ENCODE measurements around the gene GNAO1. TPM values are rescaled to one million over a fixed set of nuclear protein-coding genes. Genes with fewer than 3 reads are reported as not detected.

GNAO1 gene
- total RNA-seq, 1 donor from 2014 or later, result 14.6 TPM

DNA sequence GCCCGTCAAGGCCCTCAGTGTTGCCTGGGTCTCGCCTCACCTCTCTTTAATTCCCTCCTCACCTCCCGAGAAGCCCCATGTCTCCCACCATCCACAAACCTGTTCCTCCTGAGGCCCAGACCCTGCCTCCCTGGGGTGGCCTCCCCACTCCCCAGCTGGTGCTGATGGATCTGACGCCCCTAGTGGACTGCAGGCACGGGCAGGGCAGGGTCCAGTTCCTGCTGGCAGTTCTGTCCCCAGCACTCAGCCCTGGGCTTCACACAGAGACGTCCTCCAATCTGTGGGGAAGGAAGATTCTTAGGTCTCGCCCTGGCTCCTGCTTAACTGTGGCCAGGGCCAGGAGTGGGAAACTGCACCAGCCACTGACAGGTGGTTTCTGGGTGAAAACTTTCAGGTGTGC, 125.3 kb downstream of the GNAO1 start:
- Mint-ChIP-seq H3K4me3 (ENCODE audit: low read depth) (no peak overlapping the region), H3K27me3 (peaks cover 20% of the 10 kb centered on the region), H3K36me3 (ENCODE audit: insufficient read depth) (no peaks in the 10 kb centered on the region), H3K4me1 (ENCODE audit: low read depth) (peaks cover 1% of the 10 kb centered on the region), H3K27ac (no peak overlapping the region), H3K9me3 (ENCODE audit: low read depth) (no peaks in the 10 kb centered on the region)
- TF ChIP-seq, protein P1, sequence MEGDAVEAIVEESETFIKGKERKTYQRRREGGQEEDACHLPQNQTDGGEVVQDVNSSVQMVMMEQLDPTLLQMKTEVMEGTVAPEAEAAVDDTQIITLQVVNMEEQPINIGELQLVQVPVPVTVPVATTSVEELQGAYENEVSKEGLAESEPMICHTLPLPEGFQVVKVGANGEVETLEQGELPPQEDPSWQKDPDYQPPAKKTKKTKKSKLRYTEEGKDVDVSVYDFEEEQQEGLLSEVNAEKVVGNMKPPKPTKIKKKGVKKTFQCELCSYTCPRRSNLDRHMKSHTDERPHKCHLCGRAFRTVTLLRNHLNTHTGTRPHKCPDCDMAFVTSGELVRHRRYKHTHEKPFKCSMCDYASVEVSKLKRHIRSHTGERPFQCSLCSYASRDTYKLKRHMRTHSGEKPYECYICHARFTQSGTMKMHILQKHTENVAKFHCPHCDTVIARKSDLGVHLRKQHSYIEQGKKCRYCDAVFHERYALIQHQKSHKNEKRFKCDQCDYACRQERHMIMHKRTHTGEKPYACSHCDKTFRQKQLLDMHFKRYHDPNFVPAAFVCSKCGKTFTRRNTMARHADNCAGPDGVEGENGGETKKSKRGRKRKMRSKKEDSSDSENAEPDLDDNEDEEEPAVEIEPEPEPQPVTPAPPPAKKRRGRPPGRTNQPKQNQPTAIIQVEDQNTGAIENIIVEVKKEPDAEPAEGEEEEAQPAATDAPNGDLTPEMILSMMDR (IDR thresholded peaks at IDR 0.05; ENCODE audit: unreplicated experiment), result no peak
- DNase-seq (ENCODE audit: low spot score, unreplicated experiment), result no peak

DNA sequence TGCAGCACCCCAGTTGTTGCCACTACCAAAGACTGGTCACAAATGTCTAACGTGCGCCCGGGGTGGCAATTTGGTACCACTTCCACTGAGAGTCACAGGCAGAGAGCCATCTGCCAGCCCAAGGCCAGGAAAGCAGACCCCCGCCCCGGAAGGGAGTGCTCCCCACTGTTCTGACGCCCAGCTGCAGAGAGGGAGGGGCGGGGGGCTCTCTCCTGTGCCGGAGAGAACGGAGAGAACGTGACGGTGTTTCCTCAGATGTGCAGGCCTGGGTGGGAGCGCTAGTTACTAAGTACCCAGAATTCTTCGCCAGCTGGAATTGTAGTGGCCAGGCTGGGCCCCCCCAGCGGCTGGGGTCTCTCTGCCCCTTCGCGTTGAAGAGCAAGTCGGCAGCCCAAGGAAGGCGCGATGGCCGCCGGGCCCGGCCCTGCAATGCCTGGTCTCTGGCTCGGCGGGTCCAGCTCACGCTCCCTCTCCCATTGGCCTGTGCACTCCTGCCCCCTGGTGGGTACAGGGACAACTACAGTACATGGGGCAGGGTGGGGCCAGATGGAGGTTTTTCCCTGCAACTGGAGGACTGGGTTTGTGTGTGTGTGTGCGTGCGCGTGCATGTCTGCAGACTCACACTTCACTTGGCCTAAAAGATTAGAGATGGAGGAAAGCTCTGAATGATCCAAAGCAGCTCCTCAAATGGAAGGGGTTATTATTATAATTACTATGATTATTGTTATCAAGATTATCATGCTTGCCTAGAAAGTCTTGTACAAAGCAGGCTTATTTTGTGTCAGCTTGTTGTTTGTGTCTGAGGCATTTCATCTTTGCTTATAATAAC, 126.9 kb downstream of the GNAO1 start:
- TF ChIP-seq, protein P1 (IDR thresholded peaks at IDR 0.05; ENCODE audit: unreplicated experiment), result peak; percentile 96
- DNase-seq (ENCODE audit: low spot score, unreplicated experiment), result peak; percentile 83
- Mint-ChIP-seq H3K4me1 (ENCODE audit: low read depth) (peaks cover 1% of the 10 kb centered on the region), H3K27ac (no peak overlapping the region), H3K36me3 (ENCODE audit: insufficient read depth) (no peaks in the 10 kb centered on the region), H3K27me3 (peaks cover 20% of the 10 kb centered on the region), H3K9me3 (ENCODE audit: low read depth) (no peaks in the 10 kb centered on the region), H3K4me3 (ENCODE audit: low read depth) (peak overlapping the region; percentile 67)

DNA sequence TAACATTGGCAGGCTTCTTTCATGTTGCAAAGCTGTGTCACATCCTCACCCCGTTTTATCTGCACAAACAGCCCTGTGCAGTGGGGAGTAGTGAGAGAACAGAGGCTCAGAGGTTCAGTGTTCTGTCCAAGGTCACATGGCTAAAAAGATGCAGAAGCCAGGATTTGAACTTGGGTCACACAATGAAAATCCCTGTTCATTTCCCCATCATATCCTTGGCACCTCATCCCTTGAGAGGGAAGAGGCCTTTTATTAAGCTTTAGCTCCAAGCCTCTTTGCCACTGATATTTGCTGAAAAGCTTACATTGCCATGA, 127.5 kb downstream of the GNAO1 start:
- H3K9me3 Mint-ChIP-seq (ENCODE audit: low read depth), result no peaks in the 10 kb centered on the region
- H3K4me1 Mint-ChIP-seq (ENCODE audit: low read depth), result peaks cover 1% of the 10 kb centered on the region
- no peak for DNase-seq (ENCODE audit: low spot score, unreplicated experiment)
- no peak overlapping the region for H3K27ac Mint-ChIP-seq
- peaks cover 20% of the 10 kb centered on the region for H3K27me3 Mint-ChIP-seq
- no peaks in the 10 kb centered on the region for H3K36me3 Mint-ChIP-seq (ENCODE audit: insufficient read depth)
- TF ChIP-seq, protein P1 (IDR thresholded peaks at IDR 0.05; ENCODE audit: unreplicated experiment), result no peak
- no peak overlapping the region for H3K4me3 Mint-ChIP-seq (ENCODE audit: low read depth)

DNA sequence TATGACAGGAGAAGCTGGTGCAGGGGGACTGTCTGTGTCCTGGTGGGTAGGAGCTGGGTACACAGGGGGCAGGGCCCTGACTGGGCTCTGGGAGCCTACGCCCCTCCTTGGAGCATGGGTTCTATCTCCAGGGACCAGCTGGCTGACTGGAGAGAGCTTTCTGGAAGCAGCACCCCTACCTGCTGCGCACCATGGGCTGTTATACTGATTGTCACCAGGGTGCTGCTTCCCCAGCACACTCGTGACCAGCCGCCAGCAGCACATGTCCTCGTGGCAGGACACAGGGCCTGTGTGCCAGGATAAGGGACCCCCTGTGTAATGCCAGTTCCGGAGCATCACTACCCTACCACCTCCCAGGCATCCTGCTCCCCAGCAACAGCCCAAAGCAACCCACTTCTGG, 128.1 kb downstream of the GNAO1 start:
- Mint-ChIP-seq H3K4me3 (ENCODE audit: low read depth) (no peak overlapping the region), H3K9me3 (ENCODE audit: low read depth) (no peaks in the 10 kb centered on the region), H3K4me1 (ENCODE audit: low read depth) (peaks cover 1% of the 10 kb centered on the region), H3K36me3 (ENCODE audit: insufficient read depth) (no peaks in the 10 kb centered on the region), H3K27ac (no peak overlapping the region), H3K27me3 (peaks cover 20% of the 10 kb centered on the region)
- TF ChIP-seq, protein P1 (IDR thresholded peaks at IDR 0.05; ENCODE audit: unreplicated experiment), result no peak
- DNase-seq (ENCODE audit: low spot score, unreplicated experiment), result no peak

DNA sequence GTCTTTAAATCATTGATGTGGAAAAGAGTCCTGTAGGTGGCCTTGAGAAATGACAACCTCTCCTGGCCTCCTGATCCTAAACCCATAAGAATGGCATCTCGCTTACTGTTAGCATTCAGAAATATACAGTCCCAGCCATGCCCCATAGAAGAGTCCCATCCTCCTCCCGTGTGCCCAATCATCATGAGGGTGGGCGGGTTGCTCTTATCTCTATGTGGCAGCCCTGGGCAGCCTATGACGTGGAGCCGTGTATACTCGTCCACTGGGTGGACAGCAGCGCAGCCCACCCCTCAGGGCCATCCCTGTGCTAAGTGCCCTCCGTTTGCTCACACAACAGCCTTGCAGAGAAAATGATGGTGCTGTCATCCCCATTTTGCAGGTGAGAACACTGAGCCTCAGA, 128.8 kb downstream of the GNAO1 start:
- H3K27me3 Mint-ChIP-seq, result peaks cover 19% of the 10 kb centered on the region
- H3K36me3 Mint-ChIP-seq (ENCODE audit: insufficient read depth), result no peaks in the 10 kb centered on the region
- no peak overlapping the region for H3K27ac Mint-ChIP-seq
- peaks cover 1% of the 10 kb centered on the region for H3K4me1 Mint-ChIP-seq (ENCODE audit: low read depth)
- no peaks in the 10 kb centered on the region for H3K9me3 Mint-ChIP-seq (ENCODE audit: low read depth)
- TF ChIP-seq, protein P1 (IDR thresholded peaks at IDR 0.05; ENCODE audit: unreplicated experiment), result no peak
- no peak for DNase-seq (ENCODE audit: low spot score, unreplicated experiment)
- H3K4me3 Mint-ChIP-seq (ENCODE audit: low read depth), result no peak overlapping the region

Measured in progenitor cell of endocrine pancreas (in vitro differentiated cells).